Tibial artery (tissue), 4 donors: Measurements from ENCODE around the gene DNAJB8.
A peak's percentile ranks its signal among the peaks of the same experiment; 100 is the strongest.

ENCODE experiments used
- DNase-seq, 2 donors: peaks; one replicate each; pipeline ENCODE4 v3.0.0-alpha.2; 2019
- H3K27ac ChIP-seq, 2 donors: fragments of 200-600 bp; sonication (generic) in 1 of 2; 1 replicate in 1 of 2; 2 replicates in 1 of 2; pipeline ENCODE4 v1.5.1; 2018 to 2019; ENCODE audit warnings: mild to moderate bottlenecking in 1 of 2
- H3K27me3 ChIP-seq, 2 donors: fragments of 200-600 bp; sonication (generic) in 1 of 2; one replicate each; pipeline versions ENCODE4 v1.5.1 to v1.6.0; 2016 to 2019
- H3K36me3 ChIP-seq, 3 donors: fragments of 200-600 bp; sonication (generic) in 2 of 3; one replicate each; pipeline ENCODE4 v1.5.1; 2016 to 2019; ENCODE audit warnings: mild to moderate bottlenecking in 2 of 3
- H3K4me1 ChIP-seq, 4 donors: fragments of 200-600 bp; sonication (generic) in 2 of 4; 1 replicate in 3 of 4; 2 replicates in 1 of 4; pipeline ENCODE4 v1.5.1; 2016 to 2019
- H3K4me3 ChIP-seq, 2 donors: fragments of 200-600 bp; sonication (generic) in 1 of 2; 1 replicate in 1 of 2; 2 replicates in 1 of 2; pipeline ENCODE4 v1.5.1; 2018 to 2019; ENCODE audit warnings: mild to moderate bottlenecking in 2 of 2
- H3K9me3 ChIP-seq, 3 donors: fragments of 200-600 bp; sonication (generic) in 1 of 3; one replicate each; pipeline ENCODE4 v1.5.1; 2016 to 2019
- CTCF ChIP-seq, 2 experiments: fragments of 200-600 bp in 1 of 2; fragments of 450-650 bp in 1 of 2; IDR thresholded peaks; one replicate each; pipeline ENCODE4 v1.5.1; 2017 to 2019; ENCODE audit warnings: antibody characterized with exemption in 2 of 2, mild to moderate bottlenecking in 1 of 2, moderate library complexity in 1 of 2
- intact Hi-C: fragments of 100-400 bp; cut with DNase I; formaldehyde crosslinking; loops from one replicate; pipeline ENCODE4 v1.15.0; 2023; ENCODE audit warnings: low total_unique reads

Gene DNAJB8

GRCh38 chr3:128488636-128488990 lies 21.9 kb upstream of the DNAJB8 start:
- Histone ChIP-seq H3K4me1 (peaks cover 0 to 68% (median 60%) of the 10 kb centered on the region in 4 donors), H3K27ac (peak overlapping the region in 1 of 2 donors; percentile 2), H3K36me3 (no peaks in the 10 kb centered on the region), H3K4me3 (peak overlapping the region; percentile 51 to 52), H3K9me3 (no peaks in the 10 kb centered on the region), H3K27me3 (peaks cover 12 to 100% of the 10 kb centered on the region in 2 donors)
- intact Hi-C loops: loop anchor here (5.0 kb wide), 1 partner anchor 411 kb away; no protein-coding TSS in a partner anchor
- DNase-seq: no peak
- TF ChIP-seq CTCF (IDR thresholded peaks at IDR 0.05): no peak

GRCh38 chr3:128487813-128488635 lies 21.3 kb upstream of the DNAJB8 start:
- peaks cover 0 to 69% (median 60%) of the 10 kb centered on the region in 4 donors for H3K4me1 ChIP-seq
- no peak overlapping the region for H3K27ac ChIP-seq
- peak; percentile 76 to 85 for DNase-seq
- H3K9me3 ChIP-seq: no peaks in the 10 kb centered on the region
- H3K4me3 ChIP-seq: peak overlapping the region; percentile 51 to 52
- no peaks in the 10 kb centered on the region for H3K36me3 ChIP-seq
- intact Hi-C loops: loop anchor here (5.0 kb wide), 1 partner anchor 411 kb away; no protein-coding TSS in a partner anchor
- peaks cover 13 to 98% of the 10 kb centered on the region in 2 donors for H3K27me3 ChIP-seq
- no peak for TF ChIP-seq CTCF (IDR thresholded peaks at IDR 0.05)

- no peak for DNase-seq
- no peak for TF ChIP-seq CTCF (IDR thresholded peaks at IDR 0.05)
- Histone ChIP-seq H3K4me3 (peak overlapping the region; percentile 51 to 52), H3K27me3 (peaks cover 15 to 98% of the 10 kb centered on the region in 2 donors), H3K36me3 (no peaks in the 10 kb centered on the region), H3K9me3 (no peaks in the 10 kb centered on the region), H3K4me1 (peaks cover 0 to 69% (median 56%) of the 10 kb centered on the region in 4 donors), H3K27ac (no peak overlapping the region)
- intact Hi-C loops: loop anchor here (5.0 kb wide), 1 partner anchor 410 kb away; no protein-coding TSS in a partner anchor
Observed at GRCh38 chr3:128487538-128487812, 20.8 kb upstream of the DNAJB8 start.

- Histone ChIP-seq H3K27ac (no peak overlapping the region), H3K4me1 (peaks cover 0 to 65% (median 51%) of the 10 kb centered on the region in 4 donors), H3K27me3 (peaks cover 15 to 98% of the 10 kb centered on the region in 2 donors), H3K36me3 (no peaks in the 10 kb centered on the region), H3K9me3 (no peaks in the 10 kb centered on the region), H3K4me3 (peak overlapping the region; percentile 51 to 52)
- intact Hi-C loops: loop anchor here (5.0 kb wide), 1 partner anchor 410 kb away; no protein-coding TSS in a partner anchor
- no peak for TF ChIP-seq CTCF (IDR thresholded peaks at IDR 0.05)
- DNase-seq: peak in 1 of 2 donors; percentile 62
Observed at GRCh38 chr3:128486681-128487537, 20.2 kb upstream of the DNAJB8 start.

GRCh38 chr3:128486205-128486628 lies 19.5 kb upstream of the DNAJB8 start:
- Histone ChIP-seq H3K4me1 (peaks cover 0 to 66% (median 49%) of the 10 kb centered on the region in 4 donors), H3K27ac (no peak overlapping the region), H3K4me3 (peak overlapping the region; percentile 51 to 52), H3K27me3 (peaks cover 13 to 98% of the 10 kb centered on the region in 2 donors), H3K9me3 (no peaks in the 10 kb centered on the region), H3K36me3 (no peaks in the 10 kb centered on the region)
- no peak for DNase-seq
- intact Hi-C loops: loop anchor here (5.0 kb wide), 1 partner anchor 409 kb away; no protein-coding TSS in a partner anchor
- TF ChIP-seq CTCF (IDR thresholded peaks at IDR 0.05): no peak
